Prostate gland (tissue), 2 donors: Measurements from ENCODE around the gene ST8SIA6.

Experiments
- POLR2AphosphoS5 ChIP-seq: sonication (generic); formaldehyde crosslinking; IDR thresholded peaks from one replicate; pipeline ENCODE4 v1.6.1; 2017; ENCODE audit warnings: antibody characterized with exemption
- TF ChIP-seq, protein P1 (sequence below), 4 experiments: fragments of 200-600 bp in 2 of 4; fragments of 450-650 bp in 2 of 4; sonication (generic) in 2 of 4; IDR thresholded peaks; 1 replicate in 3 of 4; 2 replicates in 1 of 4; pipeline ENCODE4 v1.5.1; 2016 to 2019; ENCODE audit warnings: antibody characterized with exemption in 4 of 4, mild to moderate bottlenecking in 2 of 4, moderate library complexity in 2 of 4

DNA sequence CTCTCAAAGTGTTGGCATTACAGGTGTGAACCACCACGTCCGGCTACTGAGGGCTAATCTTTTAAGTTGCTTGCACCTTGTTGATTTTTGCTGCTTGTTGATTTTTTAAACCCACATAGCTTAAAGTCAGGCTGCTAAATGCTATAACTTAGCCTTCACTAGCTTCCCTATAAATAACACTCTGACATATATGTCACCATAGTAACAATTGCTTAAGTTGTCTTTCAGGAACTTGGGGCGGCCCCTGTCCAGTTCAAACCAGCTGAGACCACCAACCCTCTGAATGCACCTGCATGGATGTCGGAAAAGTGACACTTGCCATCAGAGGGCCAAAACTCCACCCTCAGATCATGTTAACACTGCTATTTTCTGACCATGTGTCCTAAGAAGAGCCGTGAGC is 47.3 kb downstream of the ST8SIA6 start:
- no peak for TF ChIP-seq POLR2AphosphoS5
- TF ChIP-seq, protein P1, sequence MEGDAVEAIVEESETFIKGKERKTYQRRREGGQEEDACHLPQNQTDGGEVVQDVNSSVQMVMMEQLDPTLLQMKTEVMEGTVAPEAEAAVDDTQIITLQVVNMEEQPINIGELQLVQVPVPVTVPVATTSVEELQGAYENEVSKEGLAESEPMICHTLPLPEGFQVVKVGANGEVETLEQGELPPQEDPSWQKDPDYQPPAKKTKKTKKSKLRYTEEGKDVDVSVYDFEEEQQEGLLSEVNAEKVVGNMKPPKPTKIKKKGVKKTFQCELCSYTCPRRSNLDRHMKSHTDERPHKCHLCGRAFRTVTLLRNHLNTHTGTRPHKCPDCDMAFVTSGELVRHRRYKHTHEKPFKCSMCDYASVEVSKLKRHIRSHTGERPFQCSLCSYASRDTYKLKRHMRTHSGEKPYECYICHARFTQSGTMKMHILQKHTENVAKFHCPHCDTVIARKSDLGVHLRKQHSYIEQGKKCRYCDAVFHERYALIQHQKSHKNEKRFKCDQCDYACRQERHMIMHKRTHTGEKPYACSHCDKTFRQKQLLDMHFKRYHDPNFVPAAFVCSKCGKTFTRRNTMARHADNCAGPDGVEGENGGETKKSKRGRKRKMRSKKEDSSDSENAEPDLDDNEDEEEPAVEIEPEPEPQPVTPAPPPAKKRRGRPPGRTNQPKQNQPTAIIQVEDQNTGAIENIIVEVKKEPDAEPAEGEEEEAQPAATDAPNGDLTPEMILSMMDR (IDR thresholded peaks at IDR 0.05) = no peak
